Posterior cingulate gyrus (tissue), 11 donors: ENCODE measurements around the gene KPRP.

Experiments used
- DNase-seq, 10 donors: peaks; one replicate each; pipeline versions ENCODE4 v3.0.0 to v3.0.0-alpha.2; 2020 to 2021; ENCODE audit warnings: mixed read lengths in 3 of 10
- intact Hi-C: fragments of 100-400 bp; cut with DNase I; formaldehyde crosslinking; loops from one replicate; pipeline ENCODE4 v1.15.1; 2023

Gene KPRP, protein sequence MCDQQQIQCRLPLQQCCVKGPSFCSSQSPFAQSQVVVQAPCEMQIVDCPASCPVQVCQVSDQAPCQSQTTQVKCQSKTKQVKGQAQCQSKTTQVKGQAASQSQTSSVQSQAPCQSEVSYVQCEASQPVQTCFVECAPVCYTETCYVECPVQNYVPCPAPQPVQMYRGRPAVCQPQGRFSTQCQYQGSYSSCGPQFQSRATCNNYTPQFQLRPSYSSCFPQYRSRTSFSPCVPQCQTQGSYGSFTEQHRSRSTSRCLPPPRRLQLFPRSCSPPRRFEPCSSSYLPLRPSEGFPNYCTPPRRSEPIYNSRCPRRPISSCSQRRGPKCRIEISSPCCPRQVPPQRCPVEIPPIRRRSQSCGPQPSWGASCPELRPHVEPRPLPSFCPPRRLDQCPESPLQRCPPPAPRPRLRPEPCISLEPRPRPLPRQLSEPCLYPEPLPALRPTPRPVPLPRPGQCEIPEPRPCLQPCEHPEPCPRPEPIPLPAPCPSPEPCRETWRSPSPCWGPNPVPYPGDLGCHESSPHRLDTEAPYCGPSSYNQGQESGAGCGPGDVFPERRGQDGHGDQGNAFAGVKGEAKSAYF

GRCh38 chr1:152757747-152758146 is at the start of gene KPRP:
Gene KPRP (plus strand): TSS chr1:152758025. CDS start chr1:152759589, 1,564 bp downstream.
- intact Hi-C loops, result no loop called here
- DNase-seq, result peak in 1 of 10 donors; percentile 48

DNA sequence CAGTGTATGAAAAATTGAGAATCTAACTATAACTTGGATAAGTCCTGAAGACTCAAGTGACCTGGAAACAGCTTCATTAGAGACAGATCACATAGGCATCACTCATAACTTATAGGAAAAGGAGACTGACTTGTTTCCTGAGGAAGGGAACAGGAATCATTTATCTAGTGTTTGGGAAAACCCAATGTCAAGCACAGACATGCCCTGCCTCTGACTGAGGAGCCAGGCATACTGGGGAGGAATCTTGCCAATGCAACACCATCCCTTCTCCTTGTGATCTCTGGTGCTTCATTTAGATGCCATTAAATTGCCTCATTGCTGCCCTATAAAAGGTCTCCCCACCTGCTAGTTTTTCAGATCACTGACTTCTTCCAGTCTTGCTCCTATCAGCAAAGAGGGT is 39.6 kb upstream of the KPRP start:
- intact Hi-C loops, result no loop called here
- no peak for DNase-seq

GRCh38 chr1:152725261-152725660 is 32.6 kb upstream of the KPRP start:
- no peak for DNase-seq
- intact Hi-C loops, result loop anchor here (5.0 kb wide), 1 partner anchor 52 kb away; the partner anchor contains the start of gene LCE1F

- DNase-seq, result no peak
Measured at GRCh38 chr1:152728986-152729385, 28.8 kb upstream of the KPRP start.

GRCh38 chr1:152735648-152736047 is 22.2 kb upstream of the KPRP start:
- no peak for DNase-seq
- intact Hi-C loops, result no loop called here

More at GRCh38 chr1:152728986-152729385, 28.8 kb upstream of the KPRP start:
- intact Hi-C loops, result loop anchor here (5.0 kb wide), 1 partner anchor 48 kb away; the partner anchor contains the start of gene LCE1F

DNA sequence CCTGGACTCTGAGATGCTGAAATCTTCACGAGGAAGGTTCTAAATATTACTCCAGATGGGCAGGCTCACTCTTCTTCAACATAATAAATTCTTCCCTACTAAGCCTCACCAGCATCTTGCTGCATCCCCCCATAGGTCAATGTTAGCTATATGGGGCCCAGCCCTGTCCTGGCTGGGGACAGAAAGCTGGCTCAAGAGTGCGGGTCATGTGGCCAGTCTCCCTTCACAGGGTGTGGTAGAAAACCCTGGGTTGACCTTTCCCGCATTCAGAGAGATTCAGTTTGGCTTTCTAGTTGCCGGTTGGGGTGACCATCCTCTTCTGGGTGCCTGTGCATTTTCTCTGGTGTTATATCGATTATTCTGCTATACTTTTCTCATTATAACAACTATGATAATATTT is 19.8 kb upstream of the KPRP start:
- intact Hi-C loops, result no loop called here
- DNase-seq, result no peak

GRCh38 chr1:152739841-152740240 is 18.0 kb upstream of the KPRP start:
- intact Hi-C loops, result no loop called here
- DNase-seq, result no peak

- intact Hi-C loops, result no loop called here
- DNase-seq, result no peak
Measured at GRCh38 chr1:152741656-152742055, 16.2 kb upstream of the KPRP start.

- intact Hi-C loops, result no loop called here
- DNase-seq, result no peak
Measured at GRCh38 chr1:152743371-152744145, 14.3 kb upstream of the KPRP start.

GRCh38 chr1:152745289-152745704 is 12.5 kb upstream of the KPRP start:
- intact Hi-C loops, result no loop called here
- no peak for DNase-seq

DNA sequence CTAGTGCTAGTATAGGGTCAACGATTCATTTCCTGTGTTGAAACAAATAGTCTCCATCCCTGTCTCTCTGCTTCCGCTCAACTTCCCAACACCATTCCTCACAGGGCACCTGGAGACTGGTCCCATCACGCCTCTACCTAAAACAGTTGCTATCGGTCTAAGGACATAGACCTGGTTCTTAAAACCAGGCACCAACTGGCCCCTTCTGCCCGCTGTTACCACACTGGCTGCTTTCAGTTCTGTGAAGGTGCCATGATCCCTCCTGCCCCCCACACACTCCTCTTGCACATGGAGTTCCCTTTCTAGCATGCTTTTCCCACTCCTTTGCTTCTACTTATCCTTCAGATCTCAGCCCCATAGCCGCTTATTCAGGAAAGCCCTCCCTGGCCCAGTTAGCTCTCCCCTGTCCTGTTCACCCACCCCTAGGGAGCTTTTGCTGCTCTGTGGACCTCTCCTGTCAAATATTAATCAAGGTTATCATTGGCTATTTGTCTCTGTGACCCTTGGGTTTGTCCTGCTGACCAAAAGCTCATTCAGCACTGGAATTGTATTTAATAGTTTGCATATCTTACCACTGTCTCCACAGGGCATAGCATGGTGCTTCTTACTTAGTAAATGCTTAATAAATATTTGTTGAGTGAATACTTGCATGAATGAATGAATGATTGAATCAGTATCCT is 11.9 kb upstream of the KPRP start:
- intact Hi-C loops, result no loop called here
- DNase-seq, result no peak

GRCh38 chr1:152747831-152748230 is 10.0 kb upstream of the KPRP start:
- intact Hi-C loops, result no loop called here

GRCh38 chr1:152752225-152752624 is 5.6 kb upstream of the KPRP start:
- intact Hi-C loops, result no loop called here
- DNase-seq, result no peak

More at GRCh38 chr1:152747831-152748230, 10.0 kb upstream of the KPRP start:
- no peak for DNase-seq

DNA sequence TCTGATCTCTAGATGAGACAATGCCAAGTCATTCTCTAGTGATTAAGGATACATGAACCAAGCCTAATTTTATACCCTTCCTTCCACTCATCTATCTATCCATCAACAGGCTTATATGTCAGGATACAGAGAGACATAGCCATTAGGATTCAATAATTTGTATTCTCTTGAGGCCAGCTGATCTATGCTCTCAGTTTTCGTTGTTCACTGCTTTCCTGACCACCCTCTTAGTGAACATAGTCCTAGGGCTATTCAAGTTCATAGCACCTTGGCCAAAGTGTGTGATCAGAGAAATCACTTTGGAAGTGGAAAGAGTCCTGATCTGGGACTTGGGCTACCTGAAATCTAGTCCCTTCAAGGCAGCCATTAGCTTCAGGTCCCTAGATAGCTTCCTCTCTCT is 4.2 kb upstream of the KPRP start:
- intact Hi-C loops, result no loop called here
- DNase-seq, result no peak

DNA sequence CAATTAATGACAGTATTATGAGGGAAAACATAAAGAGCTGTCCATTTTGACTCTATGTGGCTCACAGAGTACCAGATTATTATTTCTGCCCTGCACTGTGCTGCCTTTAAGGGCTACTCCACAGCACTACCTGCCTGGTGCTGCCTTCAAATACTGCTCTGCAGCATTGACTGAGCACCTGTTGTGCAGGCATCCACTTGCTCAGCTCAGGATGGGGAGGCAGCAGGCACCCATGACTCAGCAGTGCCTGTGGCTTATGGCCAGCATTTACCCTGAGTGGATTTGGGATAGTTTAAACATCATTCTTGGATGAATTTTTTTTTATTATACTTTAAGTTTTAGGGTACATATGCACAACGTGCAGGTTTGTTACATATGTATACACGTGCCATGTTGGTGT is 953 bp upstream of the KPRP start:
- no peak for DNase-seq
- intact Hi-C loops, result no loop called here

- intact Hi-C loops, result no loop called here
- DNase-seq, result no peak
Measured at GRCh38 chr1:152758636-152759035, 811 bp downstream of the KPRP start.

- intact Hi-C loops, result no loop called here
- peak in 1 of 10 donors; percentile 66 for DNase-seq
Measured at GRCh38 chr1:152759453-152760173, 1.8 kb downstream of the KPRP start.

DNA sequence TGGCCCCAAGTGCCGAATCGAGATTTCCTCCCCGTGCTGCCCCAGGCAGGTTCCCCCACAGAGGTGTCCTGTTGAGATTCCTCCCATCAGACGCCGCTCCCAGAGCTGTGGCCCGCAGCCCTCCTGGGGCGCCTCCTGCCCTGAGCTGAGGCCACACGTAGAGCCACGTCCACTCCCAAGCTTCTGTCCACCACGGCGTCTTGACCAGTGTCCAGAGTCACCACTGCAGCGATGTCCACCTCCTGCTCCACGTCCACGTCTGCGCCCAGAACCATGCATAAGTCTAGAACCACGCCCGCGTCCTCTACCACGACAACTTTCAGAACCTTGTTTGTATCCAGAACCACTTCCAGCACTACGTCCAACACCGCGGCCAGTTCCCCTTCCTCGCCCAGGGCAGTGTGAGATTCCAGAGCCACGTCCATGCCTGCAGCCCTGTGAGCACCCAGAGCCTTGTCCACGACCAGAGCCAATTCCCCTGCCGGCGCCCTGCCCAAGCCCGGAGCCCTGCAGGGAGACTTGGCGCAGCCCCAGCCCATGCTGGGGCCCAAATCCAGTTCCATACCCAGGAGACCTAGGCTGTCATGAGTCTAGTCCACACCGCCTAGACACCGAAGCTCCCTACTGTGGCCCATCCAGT is 2.8 kb downstream of the KPRP start:
- intact Hi-C loops, result no loop called here
- DNase-seq, result peak in 1 of 10 donors; percentile 85

- DNase-seq, result peak in 1 of 10 donors; percentile 65
- intact Hi-C loops, result no loop called here
Measured at GRCh38 chr1:152761609-152762213, 3.9 kb downstream of the KPRP start.
